IMR-90 (cell line): ENCODE results near the gene ODF2.

Source experiments
- BHLHE40 ChIP-seq: fragments of 150-350 bp; IDR thresholded peaks from 2 replicates; pipeline ENCODE4 v1.6.1; 2016; ENCODE audit warnings: mild to moderate bottlenecking, low read depth, low read length
- CEBPB ChIP-seq: IDR thresholded peaks from 2 replicates; pipeline ENCODE4 v1.6.1; 2012; ENCODE audit warnings: low read depth, low read length, improper control_type of control experiment
- MXI1 ChIP-seq: IDR thresholded peaks from 2 replicates; pipeline ENCODE4 v1.6.1; 2012; ENCODE audit warnings: low read depth, mild to moderate bottlenecking, low read length, moderate library complexity, borderline replicate concordance
- POLR2A ChIP-seq: IDR thresholded peaks from 2 replicates; pipeline ENCODE4 v1.6.1; 2012; ENCODE audit warnings: mild to moderate bottlenecking, low read depth, low read length
- RAD21 ChIP-seq: IDR thresholded peaks from 2 replicates; pipeline ENCODE4 v1.6.1; 2012; ENCODE audit warnings: low read length, improper control_type of control experiment
- RCOR1 ChIP-seq: IDR thresholded peaks from 2 replicates; pipeline ENCODE4 v1.6.1; 2012; ENCODE audit warnings: mild to moderate bottlenecking, low read length, improper control_type of control experiment; ENCODE audit not compliant: insufficient replicate concordance
- RFX5 ChIP-seq: IDR thresholded peaks from 2 replicates; pipeline ENCODE4 v1.8.0; 2012; ENCODE audit warnings: low read depth, mild to moderate bottlenecking, low read length, moderate library complexity
- TF ChIP-seq, protein P1 (sequence below): conservative IDR thresholded peaks from 2 replicates; pipeline ENCODE4 v1.5.1; 2012; ENCODE audit warnings: mild to moderate bottlenecking, low read depth, low read length, improper control_type of control experiment

DNA sequence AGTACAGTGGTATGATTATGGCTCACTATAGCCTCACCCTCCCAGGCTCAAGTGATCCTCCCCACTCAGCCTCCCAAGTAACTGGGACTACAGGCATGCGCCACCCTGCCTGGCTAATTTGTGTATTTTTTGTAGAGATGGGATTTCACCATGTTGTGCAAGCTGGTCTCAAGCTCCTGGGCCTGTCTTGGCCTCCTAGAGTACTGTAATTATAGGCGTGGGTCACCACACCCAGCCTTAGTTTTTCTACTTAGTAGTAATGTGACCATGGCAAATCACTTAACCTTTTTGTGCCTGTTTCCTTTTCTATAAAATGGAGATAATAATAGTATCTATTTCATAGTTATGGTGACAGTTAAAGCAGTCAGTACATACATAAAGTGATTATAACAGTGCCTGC lies 70.9 kb downstream of the ODF2 start:
- TF ChIP-seq BHLHE40 (no peak), RFX5 (no peak), POLR2A (no peak), RCOR1 (no peak), RAD21 (no peak), CEBPB (no peak), MXI1 (no peak)
- TF ChIP-seq, protein P1, sequence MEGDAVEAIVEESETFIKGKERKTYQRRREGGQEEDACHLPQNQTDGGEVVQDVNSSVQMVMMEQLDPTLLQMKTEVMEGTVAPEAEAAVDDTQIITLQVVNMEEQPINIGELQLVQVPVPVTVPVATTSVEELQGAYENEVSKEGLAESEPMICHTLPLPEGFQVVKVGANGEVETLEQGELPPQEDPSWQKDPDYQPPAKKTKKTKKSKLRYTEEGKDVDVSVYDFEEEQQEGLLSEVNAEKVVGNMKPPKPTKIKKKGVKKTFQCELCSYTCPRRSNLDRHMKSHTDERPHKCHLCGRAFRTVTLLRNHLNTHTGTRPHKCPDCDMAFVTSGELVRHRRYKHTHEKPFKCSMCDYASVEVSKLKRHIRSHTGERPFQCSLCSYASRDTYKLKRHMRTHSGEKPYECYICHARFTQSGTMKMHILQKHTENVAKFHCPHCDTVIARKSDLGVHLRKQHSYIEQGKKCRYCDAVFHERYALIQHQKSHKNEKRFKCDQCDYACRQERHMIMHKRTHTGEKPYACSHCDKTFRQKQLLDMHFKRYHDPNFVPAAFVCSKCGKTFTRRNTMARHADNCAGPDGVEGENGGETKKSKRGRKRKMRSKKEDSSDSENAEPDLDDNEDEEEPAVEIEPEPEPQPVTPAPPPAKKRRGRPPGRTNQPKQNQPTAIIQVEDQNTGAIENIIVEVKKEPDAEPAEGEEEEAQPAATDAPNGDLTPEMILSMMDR, result no peak
